ENCODE measurements around the gene IRF1. TPM values are rescaled to one million over a fixed set of nuclear protein-coding genes. Genes with fewer than 3 reads are reported as not detected.
A peak's percentile ranks its signal among the peaks of the same experiment; 100 is the strongest.

IRF1 gene
- total and polyA plus RNA-seq, 4 donors = 9.5 to 42.6 (median 24.7) TPM

GRCh38 chr5:132469380-132470009, 21.1 kb downstream of the IRF1 start:
- peaks cover 0 to 3% (median 0%) of the 10 kb centered on the region in 4 donors for H3K36me3 ChIP-seq (ENCODE audit: control insufficient read depth in 4 of 4, insufficient read depth in 3 of 4, low read depth in 1 of 4, low read length in 3 of 4)
- no peaks in the 10 kb centered on the region for H3K9me3 ChIP-seq (ENCODE audit: control insufficient read depth in 4 of 4, low read length in 3 of 4)
- H3K4me3 ChIP-seq (ENCODE audit: low read depth in 1 of 3, low read length in 3 of 3) = no peak overlapping the region
- no peak overlapping the region for H3K9ac ChIP-seq (ENCODE audit: low read depth in 1 of 2, low read length in 2 of 2)
- TF ChIP-seq RAD21 (IDR thresholded peaks at IDR 0.05) = peak; percentile 56 to 74
- no peak for TF ChIP-seq MAX (IDR thresholded peaks at IDR 0.05)
- TF ChIP-seq SP1 (IDR thresholded peaks at IDR 0.05) = no peak
- TF ChIP-seq TAF1 (conservative IDR thresholded peaks at IDR 0.05) = no peak
- peak; percentile 33 for TF ChIP-seq CTCF (IDR thresholded peaks at IDR 0.05; ENCODE audit: low read depth, low read length, missing input control)
- TF ChIP-seq HNF4A (conservative IDR thresholded peaks at IDR 0.05) = peak in 1 of 2 donors; percentile 19
- no peak for TF ChIP-seq ATF3 (IDR thresholded peaks at IDR 0.05)
- peak; percentile 44 to 59 for TF ChIP-seq RXRA (IDR thresholded peaks at IDR 0.05)
- TF ChIP-seq FOXA1 (IDR thresholded peaks at IDR 0.05) = no peak
- no peak for DNase-seq (ENCODE audit: low spot score)
- 85% methylated on average over 6 of the region's 6 CpGs for WGBS
- H3K27me3 ChIP-seq (ENCODE audit: control insufficient read depth in 4 of 4, insufficient read depth in 4 of 4, low read length in 3 of 4) = no peaks in the 10 kb centered on the region
- no peak overlapping the region for H3K27ac ChIP-seq (ENCODE audit: low read depth in 1 of 2, low read length in 2 of 2)
- peaks cover 9 to 59% (median 50%) of the 10 kb centered on the region in 4 donors for H3K4me1 ChIP-seq (ENCODE audit: control insufficient read depth in 4 of 4, insufficient read depth in 4 of 4, low read length in 3 of 4)

- TF ChIP-seq EGR1 (IDR thresholded peaks at IDR 0.05; ENCODE audit: low read depth in 2 of 2) (no peak), TAF1 (conservative IDR thresholded peaks at IDR 0.05) (no peak), NR2F2 (IDR thresholded peaks at IDR 0.05) (no peak), HNF4G (IDR thresholded peaks at IDR 0.05) (no peak), YY1 (IDR thresholded peaks at IDR 0.05) (no peak), ATF3 (IDR thresholded peaks at IDR 0.05) (no peak), ZBTB33 (IDR thresholded peaks at IDR 0.05) (no peak)
- H3K36me3 ChIP-seq (ENCODE audit: control insufficient read depth in 4 of 4, insufficient read depth in 3 of 4, low read depth in 1 of 4, low read length in 3 of 4) = peaks cover 0 to 3% (median 0%) of the 10 kb centered on the region in 4 donors
- no peak for DNase-seq (ENCODE audit: low spot score)
- H3K9me3 ChIP-seq (ENCODE audit: control insufficient read depth in 4 of 4, low read length in 3 of 4) = no peaks in the 10 kb centered on the region
- H3K27me3 ChIP-seq (ENCODE audit: control insufficient read depth in 4 of 4, insufficient read depth in 4 of 4, low read length in 3 of 4) = no peaks in the 10 kb centered on the region
- H3K4me3 ChIP-seq (ENCODE audit: low read depth in 1 of 3, low read length in 3 of 3) = no peak overlapping the region
- H3K4me1 ChIP-seq (ENCODE audit: control insufficient read depth in 4 of 4, insufficient read depth in 4 of 4, low read length in 3 of 4) = peaks cover 11 to 64% (median 52%) of the 10 kb centered on the region in 4 donors
- no peak overlapping the region for H3K9ac ChIP-seq (ENCODE audit: low read depth in 1 of 2, low read length in 2 of 2)
- no peak overlapping the region for H3K27ac ChIP-seq (ENCODE audit: low read depth in 1 of 2, low read length in 2 of 2)
- WGBS = 96% methylated on average over 3 of the region's 3 CpGs
Observed at GRCh38 chr5:132468656-132469379, 21.8 kb downstream of the IRF1 start.

Data from liver (tissue), 9 donors.